GM12878 (cell line): Measurements from ENCODE around the gene KCND3. TPM values are rescaled to one million over a fixed set of nuclear protein-coding genes. Genes with fewer than 3 reads are reported as not detected.

Source experiments
- ATAC-seq: fragments of 200-7000 bp; cut with Tn5 transposase; 3 replicates; pipeline ENCODE4 v1.9.1; 2020; ENCODE audit warnings: mild to moderate bottlenecking, moderate library complexity
- BruUV-seq: library from RNA; stranded (reverse); fragments of 400-500 nt; replicated peaks from 2 replicates; lab custom pipeline; 2021; lab: Mats Ljungman, UMichigan
- CTCF ChIA-PET: fragments of 300-600 bp; sonication (Branson Sonifier 250); formaldehyde crosslinking; extraction: SDS; loops from one replicate; lab custom pipeline; 2021; ENCODE audit warnings: inconsistent platforms; lab: Yijun Ruan, JAX
- POLR2A ChIA-PET: fragments of 350-600 bp; formaldehyde crosslinking; extraction: SDS; loops from one replicate; lab custom pipeline; 2021; ENCODE audit warnings: inconsistent platforms; lab: Charles Lee
- RAD21 ChIA-PET: fragments of 300-600 bp; sonication (Branson Sonifier 250); formaldehyde crosslinking; loops from one replicate; lab custom pipeline; 2023; ENCODE audit warnings: antibody characterized with exemption; ENCODE audit not compliant: unreplicated experiment; lab: Charles Lee
- SMC1A ChIA-PET: fragments of 300-600 bp; sonication (Branson Sonifier 250); formaldehyde crosslinking; loops from one replicate; lab custom pipeline; 2023; ENCODE audit not compliant: unreplicated experiment, uncharacterized antibody; lab: Charles Lee
- DNase-seq: peaks from one replicate; pipeline ENCODE4 v3.0.0-alpha.2; 2011; ENCODE audit warnings: low read depth, low spot score
- FAIRE-seq: peaks from 3 replicates; lab custom pipeline; 2011; peaks lifted over from hg19 to GRCh38; lab: Jason Lieb, UNC
- H2AFZ ChIP-seq: 2 replicates; pipeline ENCODE4 v1.6.0; 2011; ENCODE audit warnings: low read depth, low read length, control low read depth; ENCODE audit not compliant: control insufficient read depth
- H3K27ac ChIP-seq: 2 replicates; pipeline ENCODE4 v1.5.1; 2011; ENCODE audit warnings: control low read depth; ENCODE audit not compliant: control insufficient read depth, insufficient read depth
- H3K27me3 ChIP-seq, 2 experiments: replicated peaks in 1 of 2; 2 replicates each; pipeline versions ENCODE4 v1.6.0 to v1.6.1; 2011; ENCODE audit warnings: low read length in 1 of 2; ENCODE audit not compliant: control insufficient read depth in 2 of 2, insufficient read depth in 2 of 2
- H3K36me3 ChIP-seq, 2 experiments: 2 replicates each; pipeline ENCODE4 v1.5.1; 2011; ENCODE audit warnings: low read length in 1 of 2; ENCODE audit not compliant: control insufficient read depth in 2 of 2, insufficient read depth in 2 of 2
- H3K4me1 ChIP-seq: 2 replicates; pipeline ENCODE4 v1.6.1; 2011; ENCODE audit warnings: mild to moderate bottlenecking, low read length, moderate library complexity, mixed read lengths; ENCODE audit not compliant: control insufficient read depth, insufficient read depth
- H3K4me2 ChIP-seq: 2 replicates; pipeline ENCODE4 v1.6.0; 2011; ENCODE audit warnings: control low read depth; ENCODE audit not compliant: control insufficient read depth, insufficient read depth
- H3K4me3 ChIP-seq: fragments of 200-600 bp; sonication (generic); 2 replicates; pipeline ENCODE4 v1.5.1; 2016
- H3K79me2 ChIP-seq: 2 replicates; pipeline ENCODE4 v1.6.0; 2011; ENCODE audit warnings: low read length; ENCODE audit not compliant: control insufficient read depth, insufficient read depth
- H3K9ac ChIP-seq: 2 replicates; pipeline ENCODE4 v1.8.0; 2011; ENCODE audit warnings: low read length, control low read depth, mixed read lengths; ENCODE audit not compliant: control insufficient read depth, insufficient read depth
- H3K9me3 ChIP-seq: replicated peaks from 3 replicates; pipeline ENCODE4 v1.5.1; 2011; ENCODE audit warnings: mild to moderate bottlenecking, low read length; ENCODE audit not compliant: control insufficient read depth, insufficient read depth
- H4K20me1 ChIP-seq: 2 replicates; pipeline ENCODE4 v1.6.0; 2011; ENCODE audit not compliant: control insufficient read depth, insufficient read depth
- CHD4 ChIP-seq: fragments of 200-600 bp; sonication (generic); IDR thresholded peaks from 2 replicates; pipeline ENCODE4 v1.6.1; 2016; ENCODE audit warnings: mild to moderate bottlenecking
- NFYA ChIP-seq: IDR thresholded peaks from 2 replicates; pipeline ENCODE4 v1.6.1; 2011; ENCODE audit warnings: low read depth, mild to moderate bottlenecking, low read length, improper control_type of control experiment, borderline replicate concordance
- RBBP5 ChIP-seq: fragments of 200-600 bp; sonication (generic); conservative IDR thresholded peaks from 2 replicates; pipeline ENCODE4 v1.6.1; 2016
- SMARCA5 ChIP-seq: fragments of 450-650 bp; IDR thresholded peaks from 2 replicates; pipeline ENCODE4 v1.6.1; 2017; ENCODE audit warnings: mild to moderate bottlenecking
- STAT1 ChIP-seq: fragments of 450-650 bp; conservative IDR thresholded peaks from 2 replicates; pipeline ENCODE4 v1.6.1; 2014; ENCODE audit warnings: antibody characterized with exemption, mild to moderate bottlenecking
- YBX1 ChIP-seq: fragments of 450-650 bp; IDR thresholded peaks from 2 replicates; pipeline ENCODE4 v1.6.1; 2016; ENCODE audit warnings: antibody characterized with exemption
- WGBS: methylation state at CpG from one replicate; pipeline ENCODE4 v1.1.6; 2016; ENCODE audit warnings: low lambda C conversion rate; ENCODE audit not compliant: insufficient replicate concordance, insufficient coverage; ENCODE audit errors: missing lambda C conversion rate; 5-methylcytosine and 5-hydroxymethylcytosine counted together
- in situ Hi-C: fragments of 300-500 bp; cut with MboI; formaldehyde crosslinking; loops from 9 replicates; pipeline ENCODE4 v1.14.3; 2018; ENCODE audit warnings: mixed read lengths
- intact Hi-C: fragments of 100-400 bp; cut with micrococcal nuclease; formaldehyde crosslinking; loops from one replicate; pipeline ENCODE4 v1.14.2; 2022; ENCODE audit not compliant: unreplicated experiment
- polyA plus RNA-seq, 11 experiments: library from polyadenylated mRNA; depleted of rRNA in 4 of 11; unstranded in 6 of 11; stranded (reverse) in 5 of 11; fragments of >200 nt; fragmentation: Nextera tagmentation in 4 of 11; fragmentation: Illumina TruSeq in 1 of 11; extraction: Ambion mirVana in 4 of 11; extraction: Trizol in 1 of 11; gene quantifications; 1 replicate in 1 of 11; 2 replicates in 10 of 11; pipeline versions ENCODE4 v1.2.1 to v1.2.3, GENCODE V29; 2011 to 2016; ENCODE audit warnings: inconsistent platforms in 2 of 11, missing spikeins in 2 of 11, low read depth in 1 of 11
- total RNA-seq, 4 experiments: library from RNA; depleted of rRNA in 3 of 4; stranded (reverse); fragments of >200 nt in 3 of 4; fragmentation: Illumina TruSeq in 1 of 4; extraction: Trizol in 1 of 4; gene quantifications; 2 replicates each; pipeline versions ENCODE4 v1.2.1 to v1.2.3, GENCODE V29; 2013 to 2021
- TF ChIP-seq, protein P1 (sequence below): IDR thresholded peaks from 2 replicates; pipeline ENCODE4 v1.6.1; 2011; ENCODE audit warnings: borderline replicate concordance, low read depth, mild to moderate bottlenecking, moderate library complexity, low read length; ENCODE audit not compliant: insufficient read depth, poor library complexity, severe bottlenecking
- TF ChIP-seq, protein P2 (sequence below): fragments of 450-650 bp; IDR thresholded peaks from 2 replicates; pipeline ENCODE4 v1.6.1; 2014; ENCODE audit warnings: mild to moderate bottlenecking

Gene KCND3
- total and polyA plus RNA-seq, 10 of the 15 experiments (the other 5 are each of a cell fraction or from before 2014, with no cell fraction given) = 0.02 TPM; not detected in 9

GRCh38 chr1:111723871-111724270 is 265.6 kb downstream of the KCND3 start:
- ChIA-PET POLR2A (interaction anchor here (1.2 kb wide), 1 partner anchor 10 kb away, joined by 3 read pairs; no protein-coding TSS in a partner anchor), RAD21 (no interaction called here), CTCF (no interaction called here)
- Histone ChIP-seq H3K27me3 (no peaks in the 10 kb centered on the region), H3K79me2 (no peaks in the 10 kb centered on the region), H3K9ac (no peak overlapping the region), H3K4me1 (no peaks in the 10 kb centered on the region), H3K36me3 (no peaks in the 10 kb centered on the region), H3K27ac (no peak overlapping the region)
- no peak for ATAC-seq
- intact Hi-C loops = no loop called here
- TF ChIP-seq STAT1 (no peak), CHD4 (no peak), YBX1 (no peak), RBBP5 (no peak), SMARCA5 (peak; percentile 62; the same call in 1 of the 2 replicates), NFYA (no peak)
- TF ChIP-seq, protein P1, sequence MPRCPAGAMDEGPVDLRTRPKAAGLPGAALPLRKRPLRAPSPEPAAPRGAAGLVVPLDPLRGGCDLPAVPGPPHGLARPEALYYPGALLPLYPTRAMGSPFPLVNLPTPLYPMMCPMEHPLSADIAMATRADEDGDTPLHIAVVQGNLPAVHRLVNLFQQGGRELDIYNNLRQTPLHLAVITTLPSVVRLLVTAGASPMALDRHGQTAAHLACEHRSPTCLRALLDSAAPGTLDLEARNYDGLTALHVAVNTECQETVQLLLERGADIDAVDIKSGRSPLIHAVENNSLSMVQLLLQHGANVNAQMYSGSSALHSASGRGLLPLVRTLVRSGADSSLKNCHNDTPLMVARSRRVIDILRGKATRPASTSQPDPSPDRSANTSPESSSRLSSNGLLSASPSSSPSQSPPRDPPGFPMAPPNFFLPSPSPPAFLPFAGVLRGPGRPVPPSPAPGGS = no peak
- TF ChIP-seq, protein P2, sequence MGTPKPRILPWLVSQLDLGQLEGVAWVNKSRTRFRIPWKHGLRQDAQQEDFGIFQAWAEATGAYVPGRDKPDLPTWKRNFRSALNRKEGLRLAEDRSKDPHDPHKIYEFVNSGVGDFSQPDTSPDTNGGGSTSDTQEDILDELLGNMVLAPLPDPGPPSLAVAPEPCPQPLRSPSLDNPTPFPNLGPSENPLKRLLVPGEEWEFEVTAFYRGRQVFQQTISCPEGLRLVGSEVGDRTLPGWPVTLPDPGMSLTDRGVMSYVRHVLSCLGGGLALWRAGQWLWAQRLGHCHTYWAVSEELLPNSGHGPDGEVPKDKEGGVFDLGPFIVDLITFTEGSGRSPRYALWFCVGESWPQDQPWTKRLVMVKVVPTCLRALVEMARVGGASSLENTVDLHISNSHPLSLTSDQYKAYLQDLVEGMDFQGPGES = no peak
- TF ChIP-seq, all 136 proteins: peak for 1
- no peak overlapping the region for H2AFZ ChIP-seq
- DNase-seq = no peak
- no peaks in the 10 kb centered on the region for H4K20me1 ChIP-seq
- H3K4me2 ChIP-seq = no peak overlapping the region
- H3K9me3 ChIP-seq = no peaks in the 10 kb centered on the region
- no peak overlapping the region for H3K4me3 ChIP-seq
- in situ Hi-C loops = no loop called here
- SMC1A ChIA-PET = interaction anchor here (1.4 to 1.6 kb wide), 2 partner anchors 10 to 15 kb away, joined by 3 read pairs; no protein-coding TSS in a partner anchor
- FAIRE-seq = no peak
- 0% methylated on average over 1 of the region's 1 CpG for WGBS
- no TSS peak for BruUV-seq
